BJ (cell line): ENCODE data around the gene SPEM1. TPM values are rescaled to one million over a fixed set of nuclear protein-coding genes. Genes with fewer than 3 reads are reported as not detected.
A peak's percentile ranks its signal among the peaks of the same experiment; 100 is the strongest.

Experiments
- CTCF ChIA-PET: fragments of 350-600 bp; formaldehyde crosslinking; extraction: SDS; loops from one replicate; lab custom pipeline; 2021; ENCODE audit warnings: antibody characterized with exemption, inconsistent platforms; lab: Yijun Ruan, JAX
- POLR2A ChIA-PET: fragments of 300-600 bp; sonication (Branson Sonifier 250); formaldehyde crosslinking; extraction: SDS; loops from one replicate; lab custom pipeline; 2021; ENCODE audit warnings: antibody characterized with exemption; lab: Charles Lee
- DNase-seq: peaks from one replicate; pipeline ENCODE4 v3.0.0-alpha.2; 2011; ENCODE audit warnings: low read depth
- H3K27me3 ChIP-seq: 2 replicates; pipeline ENCODE4 v1.6.0; 2011; ENCODE audit warnings: low read length; ENCODE audit not compliant: control insufficient read depth, insufficient read depth
- H3K36me3 ChIP-seq: 2 replicates; pipeline ENCODE4 v1.5.1; 2011; ENCODE audit warnings: low read length; ENCODE audit not compliant: control insufficient read depth, insufficient read depth
- H3K4me3 ChIP-seq: 2 replicates; pipeline ENCODE4 v1.5.1; 2011; ENCODE audit warnings: low read depth, mild to moderate bottlenecking, control low read depth, low read length
- CTCF ChIP-seq: IDR thresholded peaks from 2 replicates; pipeline ENCODE4 v1.5.1; 2011; ENCODE audit warnings: low read depth, mild to moderate bottlenecking, control low read depth, inconsistent platforms, low read length, moderate library complexity; ENCODE audit not compliant: insufficient read depth
- polyA plus RNA-seq: library from polyadenylated mRNA; depleted of rRNA; stranded (reverse); fragments of >200 nt; gene quantifications from 2 replicates; pipeline ENCODE4 v1.2.3, GENCODE V29; 2011

Gene SPEM1
- polyA plus RNA-seq, 1 experiment = not detected

DNA sequence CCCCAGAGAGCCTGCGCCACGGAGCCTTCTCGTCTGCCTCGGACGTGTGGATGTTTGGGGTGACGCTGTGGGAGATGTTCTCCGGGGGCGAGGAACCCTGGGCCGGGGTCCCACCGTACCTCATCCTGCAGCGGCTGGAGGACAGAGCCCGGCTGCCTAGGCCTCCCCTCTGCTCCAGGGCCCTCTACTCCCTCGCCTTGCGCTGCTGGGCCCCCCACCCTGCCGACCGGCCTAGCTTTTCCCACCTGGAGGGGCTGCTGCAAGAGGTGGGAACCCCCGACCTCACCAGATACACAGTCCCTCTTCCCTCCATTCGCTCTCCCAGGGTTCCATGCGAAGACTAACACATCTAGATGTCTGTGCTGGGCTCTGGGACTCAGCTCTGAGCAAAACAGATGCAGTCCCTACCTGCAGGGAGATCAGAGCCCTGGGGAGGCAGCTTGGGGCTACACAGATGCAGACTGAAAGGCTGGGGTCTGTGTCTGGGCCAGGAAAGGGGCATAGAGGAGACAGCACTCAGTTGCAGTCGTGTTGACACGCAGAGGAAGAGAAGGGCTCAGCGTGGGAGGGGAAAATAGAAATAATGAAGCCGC is 35.5 kb upstream of the SPEM1 start:
- TF ChIP-seq CTCF = no peak
- no peak for DNase-seq
- peak overlapping the region; percentile 34 for H3K4me3 ChIP-seq
- POLR2A ChIA-PET = interaction anchor here (0.6 kb wide), 1 partner anchor 51 kb away, joined by 3 read pairs; the partner anchor contains the start of gene TMEM102
- CTCF ChIA-PET = interaction anchor here (1.1 to 5.7 kb wide), 4 partner anchors 8 to 52 kb away, joined by 3 to 26 read pairs (median 4); partner anchors contain the start of gene TMEM95
- peaks cover 8% of the 10 kb centered on the region for H3K27me3 ChIP-seq
- H3K36me3 ChIP-seq = peaks cover 12% of the 10 kb centered on the region

- POLR2A ChIA-PET = no interaction called here
- Histone ChIP-seq H3K4me3 (no peak overlapping the region), H3K36me3 (peaks cover 21% of the 10 kb centered on the region), H3K27me3 (no peaks in the 10 kb centered on the region)
- DNase-seq = no peak
- no peak for TF ChIP-seq CTCF
- CTCF ChIA-PET = interaction anchor here (0.8 to 1.2 kb wide), 3 partner anchors 15 to 172 kb away, joined by 3 to 4 read pairs (median 3); partner anchors contain the start of genes SENP3 and TMEM256
Observed at GRCh38 chr17:7388856-7389255, 31.3 kb upstream of the SPEM1 start.

DNA sequence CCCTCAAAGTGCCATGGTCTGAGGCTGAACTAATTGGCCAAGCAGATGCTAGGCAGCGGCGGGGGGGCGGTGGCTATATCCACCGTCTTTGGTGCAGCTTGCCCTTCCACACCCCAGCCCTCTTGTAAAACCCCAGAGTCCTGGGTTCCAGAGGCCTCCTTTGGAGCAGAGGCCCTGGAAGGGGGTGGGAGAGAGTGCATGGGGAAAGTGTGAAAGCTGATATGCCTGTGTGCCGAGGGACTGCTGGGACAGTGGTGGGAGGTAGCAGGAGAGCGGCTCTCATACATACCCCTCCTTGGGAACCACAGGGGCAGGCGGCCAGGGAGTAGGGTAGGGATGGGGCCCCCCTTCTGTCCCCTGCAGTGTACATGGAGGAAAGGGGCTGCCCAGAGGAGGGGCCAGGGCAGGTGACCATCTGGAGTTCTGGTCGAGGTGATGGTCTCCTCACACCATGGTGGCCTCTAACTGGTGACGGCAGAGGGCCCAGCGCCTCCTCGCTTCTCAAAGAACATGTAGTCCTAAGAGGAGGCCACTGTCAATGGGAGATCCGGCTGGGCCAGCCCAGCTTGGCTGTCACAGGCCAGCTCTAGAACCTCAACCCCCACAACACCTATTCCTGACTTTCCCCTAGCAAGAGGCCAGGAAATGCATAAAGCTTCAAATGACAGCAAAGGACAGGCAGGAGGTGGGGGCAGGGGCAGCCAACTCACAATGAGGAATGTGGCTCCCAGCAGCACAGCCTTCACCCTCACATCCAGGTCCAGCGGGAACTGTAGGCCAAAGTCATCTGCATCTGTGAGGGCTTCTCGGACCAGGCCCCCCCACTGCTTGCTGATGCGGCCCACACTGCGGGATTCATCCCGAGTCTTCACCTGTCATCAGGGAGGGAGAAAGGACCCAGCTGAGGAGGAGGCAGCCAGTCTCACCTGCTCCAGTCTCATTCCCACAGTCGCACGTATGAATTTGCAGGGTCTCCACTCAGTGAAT is 29.9 kb upstream of the SPEM1 start:
- POLR2A ChIA-PET = no interaction called here
- Histone ChIP-seq H3K27me3 (no peaks in the 10 kb centered on the region), H3K4me3 (no peak overlapping the region), H3K36me3 (peaks cover 21% of the 10 kb centered on the region)
- DNase-seq = no peak
- TF ChIP-seq CTCF = no peak
- CTCF ChIA-PET = interaction anchor here (0.8 to 1.7 kb wide), 2 partner anchors 34 to 95 kb away, joined by 3 to 4 read pairs; no protein-coding TSS in a partner anchor

DNA sequence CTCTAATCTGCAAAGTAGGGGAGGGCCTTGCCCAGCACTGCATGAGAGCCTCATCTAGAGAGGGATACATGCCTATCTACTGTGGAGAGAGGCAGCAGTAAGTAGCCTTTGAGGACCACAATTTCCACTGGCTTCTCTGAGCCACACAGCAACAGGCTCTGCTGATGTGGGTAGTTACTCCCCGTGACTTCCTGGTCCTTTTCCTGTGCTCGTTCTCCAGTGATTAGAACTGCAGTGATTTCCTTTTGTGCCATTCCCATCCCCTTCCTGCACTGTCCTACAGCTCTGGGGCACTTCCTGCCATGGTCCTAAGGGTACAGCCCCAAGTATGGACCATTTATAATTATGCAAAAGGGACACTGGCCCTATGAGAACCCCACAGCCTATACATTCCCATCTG is 28.8 kb upstream of the SPEM1 start:
- DNase-seq = no peak
- H3K36me3 ChIP-seq = peaks cover 21% of the 10 kb centered on the region
- no peak for TF ChIP-seq CTCF
- no peaks in the 10 kb centered on the region for H3K27me3 ChIP-seq
- ChIA-PET POLR2A (no interaction called here), CTCF (interaction anchor here (1.7 kb wide), 1 partner anchor 35 kb away, joined by 4 read pairs; no protein-coding TSS in a partner anchor)
- H3K4me3 ChIP-seq = no peak overlapping the region
